OCI-LY1 (cell line): ENCODE measurements around the gene SYPL1.

Source experiments
- H2AFZ ChIP-seq: fragments of 200-600 bp; sonication (generic), shearing (Covaris generic); 2 replicates; pipeline ENCODE4 v1.6.0; 2014; ENCODE audit warnings: antibody characterized with exemption, mild to moderate bottlenecking, low read length
- H3F3A ChIP-seq: fragments of 200-600 bp; sonication (generic), shearing (Covaris generic); 2 replicates; pipeline ENCODE4 v1.6.0; 2014; ENCODE audit warnings: mild to moderate bottlenecking, antibody characterized with exemption, low read length, moderate library complexity; ENCODE audit not compliant: insufficient read depth
- H3K27ac ChIP-seq: fragments of 200-600 bp; sonication (generic); 2 replicates; pipeline ENCODE4 v1.5.1; 2014; ENCODE audit warnings: low read length, mixed run types, mild to moderate bottlenecking, low read depth; ENCODE audit not compliant: poor library complexity, severe bottlenecking
- H3K27me3 ChIP-seq: fragments of 200-600 bp; sonication (generic); 2 replicates; pipeline ENCODE4 v1.6.0; 2014; ENCODE audit warnings: antibody characterized with exemption, mild to moderate bottlenecking, low read length, moderate library complexity; ENCODE audit not compliant: insufficient read depth
- H3K36me3 ChIP-seq: fragments of 200-600 bp; sonication (generic); 2 replicates; pipeline ENCODE4 v1.6.1; 2014; ENCODE audit warnings: mild to moderate bottlenecking, antibody characterized with exemption, low read length, moderate library complexity, mixed read lengths; ENCODE audit not compliant: insufficient read depth
- H3K4me1 ChIP-seq: fragments of 200-600 bp; sonication (generic); 2 replicates; pipeline ENCODE4 v1.5.1; 2014; ENCODE audit warnings: mild to moderate bottlenecking, low read length, moderate library complexity; ENCODE audit not compliant: insufficient read depth, severe bottlenecking
- H3K4me2 ChIP-seq: fragments of 200-600 bp; sonication (generic), shearing (Covaris generic); 2 replicates; pipeline ENCODE4 v1.6.1; 2014; ENCODE audit warnings: low read length
- H3K4me3 ChIP-seq: fragments of 200-600 bp; sonication (generic); 2 replicates; pipeline ENCODE4 v1.5.1; 2014; ENCODE audit warnings: low read length, low read depth, mild to moderate bottlenecking, mixed read lengths; ENCODE audit not compliant: poor library complexity, severe bottlenecking
- H3K79me2 ChIP-seq: fragments of 200-600 bp; shearing (Covaris generic); 2 replicates; pipeline ENCODE4 v1.6.1; 2016; ENCODE audit warnings: mixed run types, low read length, mixed read lengths; ENCODE audit not compliant: insufficient read depth
- H3K9ac ChIP-seq: fragments of 200-600 bp; sonication (generic), shearing (Covaris generic); 2 replicates; pipeline ENCODE4 v1.6.1; 2014; ENCODE audit warnings: mild to moderate bottlenecking, low read length, mixed read lengths
- H3K9me2 ChIP-seq: fragments of 200-600 bp; sonication (generic), shearing (Covaris generic); 2 replicates; pipeline ENCODE4 v1.6.1; 2014; ENCODE audit warnings: low read depth, mild to moderate bottlenecking, low read length, mixed read lengths
- H3K9me3 ChIP-seq: fragments of 200-600 bp; shearing (Covaris generic); 2 replicates; pipeline ENCODE4 v1.6.1; 2014; ENCODE audit warnings: low read length, mixed read lengths
- H4K20me1 ChIP-seq: fragments of 200-600 bp; sonication (generic), shearing (Covaris generic); 2 replicates; pipeline ENCODE4 v1.6.0; 2016; ENCODE audit warnings: mild to moderate bottlenecking, low read length; ENCODE audit not compliant: insufficient read depth
- CTCF ChIP-seq: fragments of 200-600 bp; sonication (generic), shearing (Covaris generic); IDR thresholded peaks from 2 replicates; pipeline ENCODE4 v1.5.1; 2017; ENCODE audit warnings: mild to moderate bottlenecking, antibody characterized with exemption, low read length, moderate library complexity, mixed read lengths
- EZH2 ChIP-seq: fragments of 200-600 bp; sonication (generic), shearing (Covaris generic); IDR thresholded peaks from 2 replicates; pipeline ENCODE4 v1.8.0; 2017; ENCODE audit warnings: borderline replicate concordance, mixed run types, mild to moderate bottlenecking, antibody characterized with exemption, low read length, moderate library complexity, mixed read lengths

Gene SYPL1

DNA sequence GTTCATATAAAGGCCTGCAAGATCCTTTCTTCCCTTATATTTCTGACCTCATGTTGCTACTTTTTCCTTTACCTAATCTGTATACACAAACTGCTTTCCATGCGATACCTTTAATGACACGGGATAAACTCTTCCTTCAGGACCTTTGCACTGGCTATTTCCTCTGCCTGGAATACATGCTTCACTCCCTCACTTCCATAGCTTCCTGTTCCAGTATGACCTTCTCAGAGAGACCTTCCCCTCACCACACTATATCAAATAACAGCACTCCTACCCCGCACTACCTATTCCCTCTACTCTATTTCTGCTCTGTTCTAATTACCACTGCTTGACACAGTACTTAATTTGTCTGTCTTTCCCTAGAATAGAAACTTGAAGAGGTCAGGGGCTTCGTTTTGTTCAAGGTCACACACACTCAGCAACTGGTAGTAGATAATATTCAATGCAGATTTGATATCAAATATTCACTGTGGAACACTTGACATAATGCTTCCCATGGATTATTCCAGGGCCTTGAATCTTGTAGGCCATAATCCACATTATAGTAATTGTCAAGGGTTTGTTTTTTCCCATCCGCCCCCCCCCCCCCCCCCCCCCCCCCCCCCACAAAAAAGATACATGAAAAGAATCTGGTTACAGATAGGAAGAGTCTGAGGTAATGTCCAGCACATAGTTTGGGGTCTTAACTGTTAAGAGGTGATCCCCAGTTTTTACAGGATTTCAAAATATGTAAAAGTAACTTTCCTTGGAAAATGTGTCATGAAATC lies 11.1 kb downstream of the SYPL1 start:
- peaks cover 4% of the 10 kb centered on the region; the same call in 1 of the 2 replicates for H4K20me1 ChIP-seq
- H3K36me3 ChIP-seq: peaks cover 88% of the 10 kb centered on the region
- H3K79me2 ChIP-seq: peaks cover 93% of the 10 kb centered on the region
- no peaks in the 10 kb centered on the region for H3K27me3 ChIP-seq
- peaks cover 85% of the 10 kb centered on the region for H3K4me1 ChIP-seq
- H3K4me2 ChIP-seq: peak overlapping the region; percentile 56
- H3K9me3 ChIP-seq: no peaks in the 10 kb centered on the region
- H3K9me2 ChIP-seq: no peaks in the 10 kb centered on the region
- peak overlapping the region; percentile 3 for H3K4me3 ChIP-seq
- no peak for TF ChIP-seq EZH2
- no peaks in the 10 kb centered on the region for H3F3A ChIP-seq
- peak overlapping the region; percentile 53 for H3K27ac ChIP-seq
- H3K9ac ChIP-seq: peak overlapping the region; percentile 9; the same call in 1 of the 2 replicates
- H2AFZ ChIP-seq: no peak overlapping the region

DNA sequence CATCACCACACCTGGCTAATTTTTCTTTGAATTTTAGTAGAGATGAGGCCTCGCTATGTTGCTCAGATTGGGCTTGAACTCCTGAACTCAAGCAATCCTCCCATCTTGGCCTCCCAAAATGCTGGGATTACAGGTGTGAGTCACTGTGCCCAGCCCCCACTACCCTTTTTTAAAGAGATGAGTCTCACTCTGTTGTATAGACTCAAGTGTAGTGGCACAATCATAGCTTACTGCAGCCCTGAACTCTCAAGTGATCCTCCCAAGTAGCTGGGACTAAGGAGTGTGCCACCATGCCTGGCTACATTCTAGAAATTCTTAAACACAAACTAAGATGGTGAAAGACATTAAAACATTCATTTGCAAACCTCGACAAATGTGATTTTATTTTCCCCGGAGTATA lies 12.6 kb downstream of the SYPL1 start:
- no peak overlapping the region for H2AFZ ChIP-seq
- H3K4me2 ChIP-seq: peak overlapping the region; percentile 56; the same call in 1 of the 2 replicates
- H3K9me2 ChIP-seq: no peaks in the 10 kb centered on the region
- peaks cover 88% of the 10 kb centered on the region for H3K36me3 ChIP-seq
- peaks cover 76% of the 10 kb centered on the region for H3K4me1 ChIP-seq
- H3F3A ChIP-seq: no peaks in the 10 kb centered on the region
- H4K20me1 ChIP-seq: no peaks in the 10 kb centered on the region
- TF ChIP-seq CTCF (no peak), EZH2 (no peak)
- H3K9me3 ChIP-seq: no peaks in the 10 kb centered on the region
- H3K9ac ChIP-seq: no peak overlapping the region
- H3K27me3 ChIP-seq: no peaks in the 10 kb centered on the region
- H3K79me2 ChIP-seq: peaks cover 84% of the 10 kb centered on the region
- H3K4me3 ChIP-seq: no peak overlapping the region
- H3K27ac ChIP-seq: peak overlapping the region; percentile 53

GRCh38 chr7:106098889-106099288 lies 13.2 kb downstream of the SYPL1 start:
- Histone ChIP-seq H4K20me1 (no peaks in the 10 kb centered on the region), H2AFZ (no peak overlapping the region), H3K9me3 (no peaks in the 10 kb centered on the region), H3K4me1 (peaks cover 76% of the 10 kb centered on the region), H3F3A (no peaks in the 10 kb centered on the region; the same call in 1 of the 2 replicates), H3K4me2 (no peak overlapping the region), H3K79me2 (peaks cover 83% of the 10 kb centered on the region), H3K36me3 (peaks cover 92% of the 10 kb centered on the region), H3K27me3 (no peaks in the 10 kb centered on the region), H3K27ac (peak overlapping the region; percentile 53), H3K9me2 (no peaks in the 10 kb centered on the region), H3K9ac (no peak overlapping the region), H3K4me3 (no peak overlapping the region)
- TF ChIP-seq EZH2 (no peak), CTCF (no peak)

DNA sequence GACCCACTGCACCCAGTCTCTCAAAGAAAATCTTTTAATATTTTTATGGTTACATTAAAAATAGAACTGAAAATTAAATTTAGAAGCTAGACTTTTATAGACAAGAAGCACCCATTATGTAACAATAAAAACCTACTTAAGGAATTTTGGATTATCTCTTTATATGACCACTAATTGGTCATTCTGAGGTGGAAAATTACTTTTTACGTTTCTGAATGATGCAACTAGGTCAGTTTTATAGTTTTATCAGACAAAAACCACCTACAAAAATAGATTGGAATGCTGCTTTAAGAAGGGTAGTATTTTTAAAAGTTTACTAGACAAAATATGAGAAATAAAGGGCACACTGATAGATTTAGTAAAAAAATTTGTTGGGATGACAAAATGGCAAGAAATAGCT lies 16.5 kb downstream of the SYPL1 start:
- H4K20me1 ChIP-seq: no peaks in the 10 kb centered on the region
- no peaks in the 10 kb centered on the region for H3K27me3 ChIP-seq
- H3F3A ChIP-seq: no peaks in the 10 kb centered on the region; the same call in 1 of the 2 replicates
- no peak overlapping the region for H3K4me2 ChIP-seq
- TF ChIP-seq CTCF (no peak), EZH2 (no peak)
- peaks cover 95% of the 10 kb centered on the region for H3K36me3 ChIP-seq
- no peaks in the 10 kb centered on the region for H3K9me2 ChIP-seq
- H3K4me3 ChIP-seq: no peak overlapping the region
- peaks cover 50% of the 10 kb centered on the region for H3K79me2 ChIP-seq
- no peaks in the 10 kb centered on the region for H3K9me3 ChIP-seq
- no peak overlapping the region for H3K9ac ChIP-seq
- no peak overlapping the region for H3K27ac ChIP-seq
- H3K4me1 ChIP-seq: peaks cover 74% of the 10 kb centered on the region
- H2AFZ ChIP-seq: no peak overlapping the region
